Fibroblast of mammary gland (primary cell): Measurements from ENCODE around the gene KLHL7.

ENCODE experiments used
- DNase-seq: peaks from one replicate; pipeline ENCODE4 v3.0.0-alpha.2; 2010; ENCODE audit warnings: low read depth
- H3K4me3 ChIP-seq: 2 replicates; pipeline ENCODE4 v1.5.1; 2011; ENCODE audit warnings: low read depth, mild to moderate bottlenecking, low read length, moderate library complexity; ENCODE audit not compliant: control insufficient read depth
- TF ChIP-seq, protein P1 (sequence below): conservative IDR thresholded peaks from 2 replicates; pipeline ENCODE4 v1.5.1; 2011; ENCODE audit warnings: low read depth, low read length, inconsistent platforms; ENCODE audit not compliant: control insufficient read depth, insufficient read depth

Gene KLHL7

DNA sequence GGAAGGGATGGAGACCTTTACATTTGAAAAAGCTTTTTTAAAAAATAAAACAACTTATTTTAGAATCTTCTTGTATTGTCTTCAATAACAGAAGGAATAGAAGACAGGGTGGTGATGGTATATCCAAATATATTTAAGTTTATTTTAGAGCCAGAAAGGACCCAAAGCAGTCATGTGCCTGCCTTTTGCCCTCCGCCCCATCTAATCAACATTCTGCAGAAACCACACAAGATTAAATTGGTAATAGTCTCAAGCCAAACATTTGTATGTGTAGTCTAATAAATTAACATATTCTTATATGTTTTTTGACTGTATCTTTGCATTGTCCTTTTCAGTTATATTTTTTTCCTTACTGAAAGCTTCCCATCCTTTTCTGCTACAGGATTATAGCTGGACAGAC is 59.7 kb downstream of the KLHL7 start:
- no peak for DNase-seq
- no peak overlapping the region for H3K4me3 ChIP-seq
- TF ChIP-seq, protein P1, sequence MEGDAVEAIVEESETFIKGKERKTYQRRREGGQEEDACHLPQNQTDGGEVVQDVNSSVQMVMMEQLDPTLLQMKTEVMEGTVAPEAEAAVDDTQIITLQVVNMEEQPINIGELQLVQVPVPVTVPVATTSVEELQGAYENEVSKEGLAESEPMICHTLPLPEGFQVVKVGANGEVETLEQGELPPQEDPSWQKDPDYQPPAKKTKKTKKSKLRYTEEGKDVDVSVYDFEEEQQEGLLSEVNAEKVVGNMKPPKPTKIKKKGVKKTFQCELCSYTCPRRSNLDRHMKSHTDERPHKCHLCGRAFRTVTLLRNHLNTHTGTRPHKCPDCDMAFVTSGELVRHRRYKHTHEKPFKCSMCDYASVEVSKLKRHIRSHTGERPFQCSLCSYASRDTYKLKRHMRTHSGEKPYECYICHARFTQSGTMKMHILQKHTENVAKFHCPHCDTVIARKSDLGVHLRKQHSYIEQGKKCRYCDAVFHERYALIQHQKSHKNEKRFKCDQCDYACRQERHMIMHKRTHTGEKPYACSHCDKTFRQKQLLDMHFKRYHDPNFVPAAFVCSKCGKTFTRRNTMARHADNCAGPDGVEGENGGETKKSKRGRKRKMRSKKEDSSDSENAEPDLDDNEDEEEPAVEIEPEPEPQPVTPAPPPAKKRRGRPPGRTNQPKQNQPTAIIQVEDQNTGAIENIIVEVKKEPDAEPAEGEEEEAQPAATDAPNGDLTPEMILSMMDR = no peak

DNA sequence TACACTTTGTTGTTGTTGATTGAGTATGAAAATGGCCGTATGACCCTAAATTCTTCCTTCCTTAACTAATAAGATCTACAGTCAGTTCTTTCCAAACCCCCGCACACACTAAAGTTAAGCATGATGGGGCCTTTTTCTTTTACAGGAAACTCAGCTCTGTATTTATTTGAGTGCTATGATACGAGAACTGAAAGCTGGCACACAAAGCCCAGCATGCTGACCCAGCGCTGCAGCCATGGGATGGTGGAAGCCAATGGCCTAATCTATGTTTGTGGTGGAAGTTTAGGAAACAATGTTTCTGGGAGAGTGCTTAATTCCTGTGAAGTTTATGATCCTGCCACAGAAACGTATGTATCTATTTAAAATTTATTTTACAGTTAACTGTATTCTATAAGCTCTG is 62.1 kb downstream of the KLHL7 start:
- no peak for DNase-seq
- no peak overlapping the region for H3K4me3 ChIP-seq
- TF ChIP-seq, protein P1 = no peak

GRCh38 chr7:23168111-23168885 is 62.7 kb downstream of the KLHL7 start:
- no peak for DNase-seq
- H3K4me3 ChIP-seq = no peak overlapping the region
- TF ChIP-seq, protein P1 = no peak

DNA sequence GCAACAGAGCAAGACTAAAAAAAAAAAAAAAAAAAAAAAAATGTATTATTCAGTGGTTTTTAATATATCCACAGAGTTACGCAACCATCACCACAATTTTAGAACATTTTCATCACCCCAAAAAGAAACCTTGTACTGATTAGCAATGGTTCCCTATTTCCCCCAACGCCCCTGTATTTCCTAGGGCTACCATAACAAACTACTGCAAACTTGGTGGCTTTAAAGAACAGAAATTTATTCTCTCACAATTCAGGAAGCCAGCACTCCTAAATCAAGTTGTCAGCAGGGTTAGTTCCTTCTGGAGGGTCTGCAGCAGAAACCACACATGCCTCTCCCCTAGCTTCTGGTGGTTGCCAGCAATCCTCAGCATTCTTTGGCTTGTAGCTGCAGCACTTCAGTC is 70.4 kb downstream of the KLHL7 start:
- TF ChIP-seq, protein P1 = no peak
- H3K4me3 ChIP-seq = no peak overlapping the region
- DNase-seq = no peak

DNA sequence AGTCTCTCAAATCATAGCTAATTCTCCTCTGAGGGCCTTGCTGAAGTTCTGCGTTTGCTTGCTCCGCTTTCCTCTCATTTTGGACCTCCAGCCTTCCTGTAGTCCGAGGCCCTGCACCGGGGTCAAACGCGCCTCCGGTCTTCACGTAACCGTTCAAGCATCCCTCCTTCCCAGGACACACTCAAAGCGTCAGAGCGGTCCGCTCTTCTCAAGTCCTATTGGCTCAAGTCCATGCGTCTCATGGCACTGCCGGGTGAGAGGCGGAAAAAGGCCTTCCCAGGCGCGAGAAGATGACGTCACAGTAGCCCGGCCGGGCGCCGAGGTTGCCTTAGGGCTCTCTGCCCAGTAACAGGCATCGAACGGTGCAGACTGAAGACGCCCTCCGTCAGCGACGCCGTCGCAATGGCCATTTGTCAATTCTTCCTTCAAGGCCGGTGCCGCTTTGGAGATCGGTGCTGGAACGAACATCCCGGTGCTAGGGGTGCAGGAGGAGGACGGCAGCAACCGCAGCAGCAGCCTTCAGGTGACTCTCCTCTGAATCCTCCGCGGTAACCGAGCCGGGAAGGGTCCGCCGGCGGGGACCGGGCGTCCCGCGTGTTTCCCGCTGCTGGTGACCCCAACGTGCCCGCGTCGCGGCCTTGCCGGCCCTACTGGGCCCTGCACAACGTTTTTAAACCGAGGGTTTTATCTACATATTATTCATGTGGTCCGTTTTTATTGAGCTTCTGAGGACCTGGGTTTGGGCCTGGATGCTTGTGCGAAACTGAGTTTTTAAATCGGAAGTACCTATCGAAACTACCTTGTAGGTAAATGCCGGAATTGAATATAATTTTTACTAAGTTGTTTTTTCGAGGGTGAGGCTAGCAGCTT is 76.3 kb downstream of the KLHL7 start, which contains the start of gene NUP42:
NUP42 (plus strand) TSS at position 365 of the 870 bp plus-strand sequence; CDS start at position 403, 38 bp downstream.
- peak within 1 kb of the TSS; percentile 93 for H3K4me3 ChIP-seq
- peak; percentile 100 for DNase-seq
- TF ChIP-seq, protein P1 = no peak

DNA sequence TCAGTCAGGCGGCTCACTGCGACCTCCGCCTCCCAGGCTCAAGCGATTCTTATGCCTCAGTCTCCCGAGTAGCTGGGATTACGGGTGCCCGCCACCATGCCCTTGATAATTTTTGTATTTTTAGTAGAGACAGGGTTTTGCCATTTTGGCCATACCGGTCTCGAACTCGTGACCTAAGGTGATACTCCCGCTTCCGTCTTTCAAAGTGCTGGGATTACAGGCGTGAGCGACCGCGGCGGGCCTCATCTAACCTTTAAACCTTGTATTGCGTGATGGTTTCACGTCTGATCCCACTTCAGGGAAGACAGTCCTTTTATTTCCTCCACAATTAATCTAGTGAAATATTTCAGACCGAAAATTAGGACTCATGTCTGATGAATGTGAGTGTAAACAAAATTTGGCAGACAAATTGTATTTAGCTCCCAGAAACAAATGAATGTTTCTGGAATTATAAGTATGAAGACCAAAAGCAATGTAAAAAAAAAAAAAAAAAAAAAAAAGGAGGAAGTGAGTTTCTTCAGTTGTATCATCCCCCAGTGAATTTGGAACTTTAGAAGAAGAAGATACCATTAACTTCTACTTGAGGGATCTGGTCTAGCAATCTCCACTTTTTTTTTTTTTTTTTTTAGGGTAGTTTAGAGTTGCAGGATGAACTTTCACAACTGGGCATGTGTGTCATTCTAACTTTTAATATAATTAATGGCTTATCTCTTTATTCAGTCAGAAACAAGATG is 77.9 kb downstream of the KLHL7 start:
- TF ChIP-seq, protein P1 = no peak
- H3K4me3 ChIP-seq = peak overlapping the region; percentile 93
- no peak for DNase-seq
